Hepatocyte (in vitro differentiated cells): Measurements from ENCODE around the gene AHNAK. TPM values are rescaled to one million over a fixed set of nuclear protein-coding genes. Genes with fewer than 3 reads are reported as not detected.
A peak's percentile ranks its signal among the peaks of the same experiment; 100 is the strongest.

Experiments used
- DNase-seq: peaks from one replicate; pipeline ENCODE4 v3.0.0-alpha.2; 2016; ENCODE audit warnings: low spot score
- H2AFZ ChIP-seq: fragments of 200-600 bp; sonication (generic); 2 replicates; pipeline ENCODE4 v1.6.0; 2016; ENCODE audit warnings: antibody characterized with exemption, mild to moderate bottlenecking
- H3K27ac ChIP-seq: fragments of 200-600 bp; sonication (generic); 2 replicates; pipeline ENCODE4 v1.5.1; 2016; ENCODE audit warnings: mild to moderate bottlenecking
- H3K27me3 ChIP-seq: fragments of 200-600 bp; sonication (generic); 2 replicates; pipeline ENCODE4 v1.6.1; 2016
- H3K36me3 ChIP-seq: fragments of 200-600 bp; sonication (generic); replicated peaks from 2 replicates; pipeline ENCODE4 v1.5.1; 2016; ENCODE audit warnings: low read depth; ENCODE audit not compliant: insufficient read depth
- H3K4me1 ChIP-seq: fragments of 200-600 bp; sonication (generic); 2 replicates; pipeline ENCODE4 v1.5.1; 2016; ENCODE audit warnings: mild to moderate bottlenecking, moderate library complexity; ENCODE audit not compliant: insufficient read depth
- H3K4me2 ChIP-seq: fragments of 200-600 bp; sonication (generic); 2 replicates; pipeline ENCODE4 v1.6.0; 2016
- H3K4me3 ChIP-seq: fragments of 200-600 bp; sonication (generic); 2 replicates; pipeline ENCODE4 v1.5.1; 2016; ENCODE audit warnings: mild to moderate bottlenecking
- H3K79me2 ChIP-seq: fragments of 200-600 bp; sonication (generic); 2 replicates; pipeline ENCODE4 v1.6.0; 2017; ENCODE audit warnings: mild to moderate bottlenecking
- H3K9me2 ChIP-seq: fragments of 200-600 bp; sonication (generic); replicated peaks from 2 replicates; pipeline ENCODE4 v1.6.0; 2017; ENCODE audit warnings: mild to moderate bottlenecking; ENCODE audit not compliant: insufficient read depth
- H3K9me3 ChIP-seq: fragments of 200-600 bp; sonication (generic); 2 replicates; pipeline ENCODE4 v1.5.1; 2016; ENCODE audit warnings: low read depth, mild to moderate bottlenecking
- H4K20me1 ChIP-seq: fragments of 200-600 bp; sonication (generic); 2 replicates; pipeline ENCODE4 v1.6.0; 2016; ENCODE audit warnings: mild to moderate bottlenecking; ENCODE audit not compliant: insufficient read depth, poor library complexity, severe bottlenecking
- CTCF ChIP-seq: fragments of 200-600 bp; sonication (generic); IDR thresholded peaks from 2 replicates; pipeline ENCODE4 v1.5.1; 2016; ENCODE audit warnings: antibody characterized with exemption, mild to moderate bottlenecking; ENCODE audit not compliant: poor library complexity
- EZH2 ChIP-seq: fragments of 200-600 bp; sonication (generic); IDR thresholded peaks from 2 replicates; pipeline ENCODE4 v1.6.1; 2016; ENCODE audit warnings: antibody characterized with exemption, mild to moderate bottlenecking, borderline replicate concordance
- EZH2phosphoT487 ChIP-seq: fragments of 200-600 bp; sonication (generic); IDR thresholded peaks from one replicate; pipeline ENCODE4 v1.6.1; 2018; ENCODE audit warnings: antibody characterized with exemption, mild to moderate bottlenecking, low read depth, moderate library complexity; ENCODE audit not compliant: unreplicated experiment, severe bottlenecking
- WGBS: methylation state at CpG from one replicate; pipeline ENCODE4 v1.1.6; 2016; ENCODE audit warnings: low lambda C conversion rate; ENCODE audit errors: missing lambda C conversion rate; 5-methylcytosine and 5-hydroxymethylcytosine counted together
- polyA plus RNA-seq: library from polyadenylated mRNA; unstranded; fragments of >200 nt; fragmentation: Nextera tagmentation; extraction: Ambion mirVana; gene quantifications from 2 replicates; pipeline ENCODE4 v1.2.1, GENCODE V29; 2016
- total RNA-seq: library from RNA; depleted of rRNA; stranded (reverse); fragments of >200 nt; gene quantifications from 2 replicates; pipeline ENCODE4 v1.2.3, GENCODE V29; 2014

AHNAK gene
- total and polyA plus RNA-seq, 2 experiments from 2014 or later: 47.6 to 237 TPM

- H3K36me3 ChIP-seq: no peaks in the 10 kb centered on the region
- peaks cover 14% of the 10 kb centered on the region for H4K20me1 ChIP-seq
- no peaks in the 10 kb centered on the region for H3K27me3 ChIP-seq
- DNase-seq: peak; percentile 61
- peaks cover 60% of the 10 kb centered on the region for H3K4me1 ChIP-seq
- TF ChIP-seq EZH2 (no peak), CTCF (no peak), EZH2phosphoT487 (no peak)
- no peaks in the 10 kb centered on the region for H3K9me3 ChIP-seq
- H3K4me3 ChIP-seq: no peak overlapping the region
- peak overlapping the region; percentile 95 for H3K4me2 ChIP-seq
- 68% methylated on average over 17 of the region's 17 CpGs for WGBS
- no peaks in the 10 kb centered on the region for H3K9me2 ChIP-seq
- H2AFZ ChIP-seq: no peak overlapping the region
- peak overlapping the region; percentile 99 for H3K27ac ChIP-seq
- H3K79me2 ChIP-seq: peaks cover 28% of the 10 kb centered on the region
These were observed 2.1 kb upstream of the AHNAK start for GRCh38 chr11:62548545-62549335.

- peaks cover 24% of the 10 kb centered on the region for H4K20me1 ChIP-seq
- peaks cover 38% of the 10 kb centered on the region for H3K79me2 ChIP-seq
- no peaks in the 10 kb centered on the region for H3K9me3 ChIP-seq
- H3K4me1 ChIP-seq: peaks cover 61% of the 10 kb centered on the region
- WGBS: 46% methylated on average over 8 of the region's 8 CpGs
- H3K27ac ChIP-seq: peak overlapping the region; percentile 99
- H2AFZ ChIP-seq: no peak overlapping the region
- no peaks in the 10 kb centered on the region for H3K27me3 ChIP-seq
- peak; percentile 53 for DNase-seq
- no peaks in the 10 kb centered on the region for H3K36me3 ChIP-seq
- TF ChIP-seq EZH2phosphoT487: no peak
- TF ChIP-seq CTCF: no peak
- TF ChIP-seq EZH2: no peak
- H3K4me3 ChIP-seq: peak overlapping the region; percentile 96
- H3K9me2 ChIP-seq: no peaks in the 10 kb centered on the region
- H3K4me2 ChIP-seq: peak overlapping the region; percentile 95
These were observed 1.2 kb upstream of the AHNAK start for GRCh38 chr11:62547691-62548281.

DNA sequence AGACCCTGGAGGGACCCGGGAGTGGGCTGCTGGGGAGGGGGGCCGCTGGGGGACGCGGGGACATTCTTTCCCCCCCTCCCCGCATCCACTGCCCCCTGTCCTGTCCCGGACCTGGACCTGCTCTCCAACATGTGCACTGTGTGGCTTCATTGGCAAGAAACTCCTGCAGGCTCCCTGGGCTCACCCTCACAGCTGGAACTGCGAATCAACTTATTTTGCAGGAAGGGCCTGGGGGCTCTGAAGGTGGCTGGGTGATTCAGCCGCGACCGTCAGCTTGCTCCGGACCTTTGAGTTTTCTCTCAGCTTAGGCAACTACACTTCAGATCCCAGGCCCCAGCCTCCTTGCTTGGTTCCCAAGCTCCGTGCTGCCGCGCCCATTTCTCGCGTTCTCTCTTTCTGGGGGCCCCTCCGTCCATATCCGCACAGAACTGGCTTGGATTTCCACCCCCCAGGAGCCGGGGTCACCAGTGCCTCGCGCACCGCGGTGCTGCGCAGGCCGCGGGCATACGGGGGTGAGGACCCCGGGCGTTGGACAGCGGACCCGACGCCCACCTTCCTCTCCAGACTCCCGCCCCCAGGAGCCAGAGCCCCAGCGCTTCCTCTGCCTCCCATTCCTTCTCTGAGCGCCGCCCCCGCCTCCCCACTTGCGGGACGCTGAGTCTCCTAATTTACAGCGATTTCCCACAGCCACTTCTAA lies 471 bp upstream of the AHNAK start:
- Histone ChIP-seq H3K4me1 (peaks cover 60% of the 10 kb centered on the region), H3K4me2 (peak overlapping the region; percentile 95), H4K20me1 (peaks cover 29% of the 10 kb centered on the region), H3K4me3 (peak overlapping the region; percentile 96), H3K27me3 (no peaks in the 10 kb centered on the region), H3K9me3 (no peaks in the 10 kb centered on the region), H3K36me3 (no peaks in the 10 kb centered on the region), H2AFZ (no peak overlapping the region), H3K79me2 (peaks cover 44% of the 10 kb centered on the region), H3K9me2 (no peaks in the 10 kb centered on the region), H3K27ac (peak overlapping the region; percentile 99)
- peak; percentile 77 for DNase-seq
- TF ChIP-seq EZH2 (no peak), CTCF (no peak), EZH2phosphoT487 (no peak)
- WGBS: 3% methylated on average over 34 of the region's 40 CpGs
